ENCODE results near the gene CYP2S1.

- TF ChIP-seq SP1 (CRISPR knock-in tag; conservative IDR thresholded peaks at IDR 0.05) (no peak), CTCF (IDR thresholded peaks at IDR 0.05) (no peak), PREB (CRISPR knock-in tag; IDR thresholded peaks at IDR 0.05; ENCODE audit: borderline replicate concordance) (no peak)
These were observed 56.8 kb downstream of the CYP2S1 start for GRCh38 chr19:41249707-41250423.
